Small intestine (tissue), 7 donors: ENCODE data around the gene NCKAP5. TPM values are rescaled to one million over a fixed set of nuclear protein-coding genes. Genes with fewer than 3 reads are reported as not detected.

Experiments
- DNase-seq, 2 donors: peaks; one replicate each; pipeline versions ENCODE4 v3.0.0 to v3.0.0-alpha.2; 2013
- FAIRE-seq: peaks from 2 replicates; lab custom pipeline; 2012; peaks lifted over from hg19 to GRCh38; lab: Jason Lieb, UNC
- H3K27ac ChIP-seq, 3 donors: one replicate each; pipeline ENCODE4 v1.5.1; 2013; ENCODE audit warnings: low read length in 2 of 3, mild to moderate bottlenecking in 2 of 3, control low read depth in 1 of 3, inconsistent platforms in 1 of 3, low read depth in 1 of 3, moderate library complexity in 1 of 3
- H3K27me3 ChIP-seq, 3 donors: one replicate each; pipeline ENCODE4 v1.6.1; 2013; ENCODE audit warnings: low read length in 3 of 3, inconsistent platforms in 1 of 3; ENCODE audit not compliant: control insufficient read depth in 3 of 3, insufficient read depth in 3 of 3
- H3K36me3 ChIP-seq, 3 donors: one replicate each; pipeline ENCODE4 v1.6.1; 2013; ENCODE audit warnings: low read length in 3 of 3, inconsistent platforms in 1 of 3, low read depth in 1 of 3, mild to moderate bottlenecking in 1 of 3, moderate library complexity in 1 of 3; ENCODE audit not compliant: control insufficient read depth in 3 of 3, insufficient read depth in 2 of 3
- H3K4me1 ChIP-seq, 3 donors: one replicate each; pipeline ENCODE4 v1.6.1; 2013; ENCODE audit warnings: low read length in 2 of 3, inconsistent platforms in 1 of 3, low read depth in 1 of 3, mild to moderate bottlenecking in 1 of 3, moderate library complexity in 1 of 3; ENCODE audit not compliant: control insufficient read depth in 3 of 3, insufficient read depth in 2 of 3
- H3K4me3 ChIP-seq, 3 donors: one replicate each; pipeline ENCODE4 v1.5.1; 2013; ENCODE audit warnings: low read length in 3 of 3, control low read depth in 1 of 3, inconsistent platforms in 1 of 3, low read depth in 1 of 3, mild to moderate bottlenecking in 1 of 3, moderate library complexity in 1 of 3
- H3K9me3 ChIP-seq, 2 donors: one replicate each; pipeline ENCODE4 v1.6.1; 2013; ENCODE audit warnings: low read depth in 1 of 2, low read length in 1 of 2; ENCODE audit not compliant: control insufficient read depth in 2 of 2, insufficient read depth in 1 of 2
- WGBS, 3 donors: extraction: QIAGEN DNeasy Blood & Tissue Kit; methylation state at CpG; one replicate each; pipeline ENCODE4 v1.1.7; 2013; 5-methylcytosine and 5-hydroxymethylcytosine counted together
- polyA plus RNA-seq, 4 donors: library from polyadenylated mRNA; stranded (reverse) in 3 of 4; unstranded in 1 of 4; fragments of 200-250 nt in 3 of 4; fragments of 120-200 nt in 1 of 4; gene quantifications; one replicate each; pipeline versions ENCODE4 v1.2.1 to v1.2.3, GENCODE V29; 2013
- donor health status: healthy with polysubstance abuse.
- donor health status: control.
- donor health status: control.
- donor health status: Bipolar disorder and iron deficiency.
- donor health status: healthy.

NCKAP5 gene
- polyA plus RNA-seq, 4 donors = 0.52 to 7.8 (median 6.5) TPM

DNA sequence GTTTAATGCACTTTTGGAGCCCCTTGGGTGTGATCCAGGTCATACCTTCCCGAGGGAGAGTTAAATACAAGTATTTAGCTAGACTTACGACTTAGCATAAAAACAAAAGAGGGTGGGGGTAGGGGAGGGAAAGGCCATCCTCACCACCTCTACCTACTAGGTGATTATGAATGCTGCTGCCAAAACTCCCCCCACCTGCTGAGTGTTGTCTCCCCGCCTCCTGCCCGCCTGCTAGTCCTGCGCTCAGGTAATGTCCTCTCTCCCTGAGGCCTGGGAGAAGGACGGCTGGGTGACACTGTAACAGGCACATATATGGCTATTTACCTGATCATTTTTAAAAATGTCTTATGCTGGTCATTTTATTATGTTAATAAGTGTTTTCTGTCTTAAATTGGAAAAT is 3.0 kb upstream of the NCKAP5 start:
- Histone ChIP-seq H3K27ac (no peak overlapping the region), H3K36me3 (no peaks in the 10 kb centered on the region), H3K4me3 (no peak overlapping the region), H3K9me3 (no peaks in the 10 kb centered on the region), H3K27me3 (no peaks in the 10 kb centered on the region), H3K4me1 (peaks cover 0 to 21% (median 3%) of the 10 kb centered on the region in 3 donors)
- DNase-seq (no peak), FAIRE-seq (no peak)
- 89 to 93% (median 89%) methylated on average over 6 of the region's 6 CpGs for WGBS, 3 donors

DNA sequence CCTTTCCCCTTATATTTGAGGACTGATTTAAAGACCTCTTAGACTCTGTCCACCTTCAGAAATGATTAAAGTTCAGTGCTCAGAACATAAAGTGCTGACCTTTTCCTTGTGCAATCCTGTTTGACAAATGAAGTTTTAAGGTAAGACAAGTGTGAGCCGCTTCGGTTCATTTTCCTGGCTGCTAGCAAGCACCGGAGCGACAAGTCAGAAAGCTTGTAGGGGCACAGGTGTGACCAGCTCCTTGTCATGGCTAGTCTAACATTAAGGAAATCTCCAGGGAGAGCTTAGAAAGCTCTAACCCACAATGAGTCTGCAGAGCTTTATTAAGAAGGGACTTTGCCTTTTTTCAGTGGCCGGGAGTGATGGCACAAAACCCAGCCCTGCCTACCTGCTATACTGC is 2.3 kb upstream of the NCKAP5 start:
- H3K36me3 ChIP-seq = no peaks in the 10 kb centered on the region
- peak; percentile 35 to 55 for DNase-seq
- H3K27ac ChIP-seq = no peak overlapping the region
- no peak overlapping the region for H3K4me3 ChIP-seq
- 44 to 81% (median 67%) methylated on average over 5 of the region's 5 CpGs for WGBS, 3 donors
- peaks cover 0 to 22% (median 3%) of the 10 kb centered on the region in 3 donors for H3K4me1 ChIP-seq
- no peaks in the 10 kb centered on the region for H3K27me3 ChIP-seq
- no peaks in the 10 kb centered on the region for H3K9me3 ChIP-seq
- no peak for FAIRE-seq

DNA sequence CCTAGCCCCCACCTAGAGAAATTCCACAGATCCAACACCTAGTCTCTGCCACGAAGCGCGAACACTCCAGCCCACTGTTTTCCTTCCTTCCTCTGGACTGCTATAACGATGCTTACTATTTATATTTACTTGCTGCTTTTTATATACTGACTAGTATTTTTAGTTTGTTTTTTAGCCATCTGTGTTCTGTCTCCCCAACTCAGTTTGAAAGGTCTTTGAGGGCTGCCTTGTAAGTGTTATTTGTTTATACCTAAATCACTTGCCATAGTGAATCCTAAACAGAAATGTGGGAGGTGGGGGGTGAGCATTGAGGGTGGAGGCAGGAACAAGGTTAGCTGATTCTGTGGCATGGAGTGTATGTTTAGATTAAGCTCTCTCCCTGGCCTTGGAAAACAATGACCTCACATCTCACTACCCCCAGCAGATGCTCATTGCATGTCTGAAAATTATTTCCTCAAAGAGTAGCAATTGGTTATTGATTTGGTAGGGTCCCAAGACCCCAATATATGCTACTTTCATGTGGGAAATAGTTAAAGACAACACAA is 1.1 kb upstream of the NCKAP5 start:
- DNase-seq (no peak), FAIRE-seq (no peak)
- WGBS, 3 donors = 55 to 82% (median 63%) methylated on average over 4 of the region's 4 CpGs
- Histone ChIP-seq H3K9me3 (no peaks in the 10 kb centered on the region), H3K27ac (no peak overlapping the region), H3K4me3 (no peak overlapping the region), H3K36me3 (no peaks in the 10 kb centered on the region), H3K27me3 (no peaks in the 10 kb centered on the region), H3K4me1 (peaks cover 0 to 22% (median 3%) of the 10 kb centered on the region in 3 donors)

DNA sequence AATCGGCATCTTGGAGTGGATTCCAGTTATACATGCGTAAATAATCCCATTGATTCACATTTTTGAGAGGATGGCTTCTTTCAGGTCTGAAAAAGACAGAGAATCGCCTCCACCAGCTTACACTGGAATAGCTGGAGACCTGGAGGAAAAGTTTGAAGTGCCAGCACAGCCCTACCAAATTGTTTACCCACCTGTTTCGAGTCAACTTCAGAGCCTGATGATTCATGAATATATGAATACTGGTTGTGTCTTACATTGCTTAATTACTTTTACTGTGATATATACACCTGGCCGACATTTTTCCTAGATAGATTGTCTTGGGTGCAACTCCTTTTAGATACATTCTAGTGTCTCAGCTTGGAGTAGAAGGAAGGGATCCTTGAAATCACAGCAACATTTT is 335 bp upstream of the NCKAP5 start:
- peak overlapping the region in 1 of 3 donors; percentile 75 for H3K27ac ChIP-seq
- H3K27me3 ChIP-seq = no peaks in the 10 kb centered on the region
- peaks cover 0 to 22% (median 3%) of the 10 kb centered on the region in 3 donors for H3K4me1 ChIP-seq
- no peaks in the 10 kb centered on the region for H3K36me3 ChIP-seq
- DNase-seq (no peak), FAIRE-seq (no peak)
- WGBS, 3 donors = 7 to 33% (median 26%) methylated on average over 5 of the region's 5 CpGs
- no peaks in the 10 kb centered on the region for H3K9me3 ChIP-seq
- peak overlapping the region in 1 of 3 donors; percentile 45 for H3K4me3 ChIP-seq

- DNase-seq (no peak), FAIRE-seq (no peak)
- H3K27me3 ChIP-seq = no peaks in the 10 kb centered on the region
- WGBS, 3 donors = 84 to 90% (median 87%) methylated on average over 4 of the region's 4 CpGs
- H3K4me3 ChIP-seq = no peak overlapping the region
- no peak overlapping the region for H3K27ac ChIP-seq
- no peaks in the 10 kb centered on the region for H3K36me3 ChIP-seq
- peaks cover 0 to 3% (median under 1%) of the 10 kb centered on the region in 3 donors for H3K4me1 ChIP-seq
- H3K9me3 ChIP-seq = no peaks in the 10 kb centered on the region
Observed at GRCh38 chr2:133562558-133562957, 5.7 kb downstream of the NCKAP5 start.

GRCh38 chr2:133561045-133561852 is 7.0 kb downstream of the NCKAP5 start:
- Histone ChIP-seq H3K4me1 (peaks cover 0 to 3% (median under 1%) of the 10 kb centered on the region in 3 donors), H3K27me3 (no peaks in the 10 kb centered on the region), H3K4me3 (no peak overlapping the region), H3K36me3 (no peaks in the 10 kb centered on the region), H3K27ac (no peak overlapping the region), H3K9me3 (no peaks in the 10 kb centered on the region)
- 27 to 32% (median 28%) methylated on average over 3 of the region's 3 CpGs for WGBS, 3 donors
- DNase-seq (peak; percentile 50 to 59), FAIRE-seq (no peak)

- no peak for FAIRE-seq
Observed at GRCh38 chr2:133557614-133558013, 10.6 kb downstream of the NCKAP5 start.

GRCh38 chr2:133553838-133554408 is 14.3 kb downstream of the NCKAP5 start:
- 83 to 90% (median 84%) methylated on average over 2 of the region's 2 CpGs for WGBS, 3 donors
- Histone ChIP-seq H3K27ac (no peak overlapping the region), H3K4me1 (peaks cover 0 to 3% (median 0%) of the 10 kb centered on the region in 3 donors), H3K9me3 (peaks cover 0 to 5% of the 10 kb centered on the region in 2 donors), H3K27me3 (no peaks in the 10 kb centered on the region), H3K36me3 (no peaks in the 10 kb centered on the region), H3K4me3 (no peak overlapping the region)
- DNase-seq (no peak), FAIRE-seq (no peak)

More at GRCh38 chr2:133557614-133558013, 10.6 kb downstream of the NCKAP5 start:
- Histone ChIP-seq H3K27me3 (no peaks in the 10 kb centered on the region), H3K4me3 (no peak overlapping the region), H3K36me3 (no peaks in the 10 kb centered on the region), H3K4me1 (peaks cover 0 to 3% (median 0%) of the 10 kb centered on the region in 3 donors), H3K27ac (no peak overlapping the region), H3K9me3 (peaks cover 0 to 5% of the 10 kb centered on the region in 2 donors)
- WGBS, 3 donors = 77 to 86% (median 77%) methylated on average over 3 of the region's 3 CpGs
- DNase-seq = no peak
